Measurements from ENCODE around the gene CHMP4B.
A peak's percentile ranks its signal among the peaks of the same experiment; 100 is the strongest.

The CHMP4B gene

GRCh38 chr20:33850159-33850558, 39.0 kb downstream of the CHMP4B start:
- H3K4me3 ChIP-seq (ENCODE audit: low read length), result no peak overlapping the region
- H3K9ac ChIP-seq (ENCODE audit: low read length), result no peak overlapping the region
- H3K36me3 ChIP-seq (ENCODE audit: control insufficient read depth, insufficient read depth, low read length), result peaks cover 41% of the 10 kb centered on the region
- no peaks in the 10 kb centered on the region for H3K27me3 ChIP-seq (ENCODE audit: control insufficient read depth, insufficient read depth, low read length)
- H3K4me1 ChIP-seq (ENCODE audit: control insufficient read depth, insufficient read depth, low read length), result peaks cover 4% of the 10 kb centered on the region
- no peak overlapping the region for H3K27ac ChIP-seq (ENCODE audit: low read depth, low read length)

DNA sequence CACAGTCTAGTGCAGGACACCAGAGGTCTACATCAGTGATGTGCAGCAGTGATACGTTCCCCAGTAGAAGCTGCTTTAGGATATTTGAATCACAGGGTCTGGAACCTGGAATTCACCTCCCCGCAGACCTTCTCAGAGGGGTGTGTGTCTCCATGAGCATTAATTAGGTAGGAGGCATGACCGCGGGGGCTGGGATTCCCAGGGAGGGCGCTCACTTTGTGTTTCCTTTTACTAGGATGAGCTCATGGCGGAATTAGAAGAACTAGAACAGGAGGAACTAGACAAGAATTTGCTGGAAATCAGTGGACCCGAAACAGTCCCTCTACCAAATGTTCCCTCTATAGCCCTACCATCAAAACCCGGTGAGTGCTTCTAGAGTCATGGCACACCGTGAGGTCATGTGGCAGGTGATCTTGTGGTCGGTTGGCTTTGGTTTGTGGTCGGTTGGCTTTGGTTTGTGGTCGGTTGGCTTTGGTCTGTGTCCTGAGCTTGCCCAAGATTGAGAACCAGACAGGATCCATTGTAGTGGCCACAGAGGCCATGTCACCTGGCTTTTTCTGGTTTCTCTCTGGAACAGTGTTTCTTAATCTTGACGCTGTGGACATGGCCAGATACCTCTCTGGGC, 40.8 kb downstream of the CHMP4B start:
- Histone ChIP-seq H3K4me1 (ENCODE audit: control insufficient read depth, insufficient read depth, low read length) (no peaks in the 10 kb centered on the region), H3K36me3 (ENCODE audit: control insufficient read depth, insufficient read depth, low read length) (peaks cover 41% of the 10 kb centered on the region), H3K27me3 (ENCODE audit: control insufficient read depth, insufficient read depth, low read length) (no peaks in the 10 kb centered on the region), H3K4me3 (ENCODE audit: low read length) (no peak overlapping the region), H3K27ac (ENCODE audit: low read depth, low read length) (no peak overlapping the region), H3K9ac (ENCODE audit: low read length) (no peak overlapping the region)

GRCh38 chr20:33852626-33853506, 41.7 kb downstream of the CHMP4B start:
- no peaks in the 10 kb centered on the region for H3K27me3 ChIP-seq (ENCODE audit: control insufficient read depth, insufficient read depth, low read length)
- H3K36me3 ChIP-seq (ENCODE audit: control insufficient read depth, insufficient read depth, low read length), result peaks cover 41% of the 10 kb centered on the region
- H3K4me1 ChIP-seq (ENCODE audit: control insufficient read depth, insufficient read depth, low read length), result no peaks in the 10 kb centered on the region
- H3K27ac ChIP-seq (ENCODE audit: low read depth, low read length), result no peak overlapping the region
- no peak overlapping the region for H3K9ac ChIP-seq (ENCODE audit: low read length)
- no peak overlapping the region for H3K4me3 ChIP-seq (ENCODE audit: low read length)

DNA sequence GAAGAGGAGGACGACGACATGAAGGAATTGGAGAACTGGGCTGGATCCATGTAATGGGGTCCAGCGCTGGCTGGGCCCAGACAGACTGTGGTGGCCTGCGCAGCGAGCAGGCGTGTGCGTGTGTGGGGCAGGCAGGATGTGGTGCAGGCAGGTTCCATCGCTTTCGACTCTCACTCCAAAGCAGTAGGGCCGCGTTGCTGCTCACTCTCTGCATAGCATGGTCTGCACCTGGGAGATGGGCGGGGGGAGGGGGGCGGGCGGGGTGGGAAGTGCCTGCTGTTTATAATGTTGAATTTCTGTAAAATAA, 42.3 kb downstream of the CHMP4B start:
- no peak overlapping the region for H3K4me3 ChIP-seq (ENCODE audit: low read length)
- H3K36me3 ChIP-seq (ENCODE audit: control insufficient read depth, insufficient read depth, low read length), result peaks cover 39% of the 10 kb centered on the region
- no peaks in the 10 kb centered on the region for H3K4me1 ChIP-seq (ENCODE audit: control insufficient read depth, insufficient read depth, low read length)
- no peak overlapping the region for H3K9ac ChIP-seq (ENCODE audit: low read length)
- no peaks in the 10 kb centered on the region for H3K27me3 ChIP-seq (ENCODE audit: control insufficient read depth, insufficient read depth, low read length)
- no peak overlapping the region for H3K27ac ChIP-seq (ENCODE audit: low read depth, low read length)

DNA sequence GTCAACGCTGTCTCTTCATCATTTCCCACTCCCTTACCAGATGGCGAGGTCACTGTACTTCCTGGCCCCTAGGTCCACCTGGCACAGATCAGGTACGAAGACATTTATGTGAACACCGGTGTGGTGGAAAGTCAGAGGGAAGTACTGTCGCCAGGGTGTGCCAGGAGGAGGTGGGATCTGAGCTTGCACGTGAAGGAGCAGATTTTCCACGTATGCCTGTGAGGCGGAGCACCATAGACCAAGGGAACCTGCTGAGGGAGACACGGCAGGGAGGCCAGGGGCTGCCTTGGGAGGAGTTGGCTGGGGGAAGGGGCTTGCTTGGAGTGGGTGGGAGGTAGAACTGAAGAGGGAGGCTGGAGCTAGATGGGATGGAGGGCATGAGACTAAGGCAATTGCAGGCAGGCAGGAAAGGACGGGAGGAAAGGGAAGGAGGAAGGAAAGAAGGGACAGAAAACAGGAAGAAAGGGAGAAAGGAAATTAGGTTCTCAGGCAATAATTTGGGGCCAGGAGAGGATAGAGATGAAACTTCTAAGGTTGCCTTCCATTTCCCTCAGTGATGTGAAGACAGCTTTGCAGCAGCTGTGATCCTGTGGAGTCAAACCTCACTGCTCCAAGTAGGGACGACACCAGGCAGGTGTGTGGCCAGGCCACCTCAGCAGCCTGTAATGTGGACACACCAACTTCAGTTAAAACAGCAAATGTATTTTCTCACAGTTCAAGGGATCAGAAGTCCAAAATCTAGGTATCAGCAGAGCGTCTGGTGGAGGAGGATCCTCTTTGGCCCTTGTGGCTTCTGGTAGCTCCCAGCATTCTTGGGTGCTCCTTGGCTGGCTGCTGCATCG, 46.8 kb downstream of the CHMP4B start:
- H3K27ac ChIP-seq (ENCODE audit: low read depth, low read length), result no peak overlapping the region
- H3K9ac ChIP-seq (ENCODE audit: low read length), result no peak overlapping the region
- H3K4me1 ChIP-seq (ENCODE audit: control insufficient read depth, insufficient read depth, low read length), result no peaks in the 10 kb centered on the region
- H3K4me3 ChIP-seq (ENCODE audit: low read length), result no peak overlapping the region
- H3K27me3 ChIP-seq (ENCODE audit: control insufficient read depth, insufficient read depth, low read length), result no peaks in the 10 kb centered on the region
- peaks cover 15% of the 10 kb centered on the region for H3K36me3 ChIP-seq (ENCODE audit: control insufficient read depth, insufficient read depth, low read length)

DNA sequence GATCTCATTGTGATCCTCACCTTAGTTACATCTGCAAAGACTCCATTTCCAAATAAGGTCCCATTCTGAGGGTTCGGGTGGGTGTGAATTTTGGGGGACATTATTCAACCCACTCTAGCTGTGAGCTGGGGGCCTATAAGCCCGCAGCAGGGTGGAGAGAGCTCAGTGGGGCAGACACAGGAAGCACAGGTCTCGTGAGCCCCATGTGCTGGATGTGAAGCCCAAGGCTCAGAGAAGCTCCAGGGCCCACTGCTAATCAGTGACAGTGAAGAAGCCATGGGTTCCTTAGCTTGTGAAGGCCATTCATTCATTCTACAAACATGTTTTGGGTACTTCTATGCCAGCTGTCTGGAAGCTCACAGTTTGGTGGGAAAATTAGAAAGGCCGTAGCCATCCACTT, 47.5 kb downstream of the CHMP4B start:
- no peak overlapping the region for H3K9ac ChIP-seq (ENCODE audit: low read length)
- H3K36me3 ChIP-seq (ENCODE audit: control insufficient read depth, insufficient read depth, low read length), result peaks cover 10% of the 10 kb centered on the region
- no peaks in the 10 kb centered on the region for H3K4me1 ChIP-seq (ENCODE audit: control insufficient read depth, insufficient read depth, low read length)
- no peak overlapping the region for H3K27ac ChIP-seq (ENCODE audit: low read depth, low read length)
- H3K27me3 ChIP-seq (ENCODE audit: control insufficient read depth, insufficient read depth, low read length), result no peaks in the 10 kb centered on the region
- H3K4me3 ChIP-seq (ENCODE audit: low read length), result no peak overlapping the region

GRCh38 chr20:33859157-33859695, 48.1 kb downstream of the CHMP4B start:
- Histone ChIP-seq H3K9ac (ENCODE audit: low read length) (no peak overlapping the region), H3K4me1 (ENCODE audit: control insufficient read depth, insufficient read depth, low read length) (no peaks in the 10 kb centered on the region), H3K36me3 (ENCODE audit: control insufficient read depth, insufficient read depth, low read length) (peaks cover 9% of the 10 kb centered on the region), H3K4me3 (ENCODE audit: low read length) (no peak overlapping the region), H3K27me3 (ENCODE audit: control insufficient read depth, insufficient read depth, low read length) (no peaks in the 10 kb centered on the region), H3K27ac (ENCODE audit: low read depth, low read length) (no peak overlapping the region)

- no peaks in the 10 kb centered on the region for H3K4me1 ChIP-seq (ENCODE audit: control insufficient read depth, insufficient read depth, low read length)
- H3K27ac ChIP-seq (ENCODE audit: low read depth, low read length), result no peak overlapping the region
- no peak overlapping the region for H3K4me3 ChIP-seq (ENCODE audit: low read length)
- no peak overlapping the region for H3K9ac ChIP-seq (ENCODE audit: low read length)
- H3K27me3 ChIP-seq (ENCODE audit: control insufficient read depth, insufficient read depth, low read length), result no peaks in the 10 kb centered on the region
- peaks cover 4% of the 10 kb centered on the region for H3K36me3 ChIP-seq (ENCODE audit: control insufficient read depth, insufficient read depth, low read length)
Measured at GRCh38 chr20:33859751-33860150, 48.6 kb downstream of the CHMP4B start.

GRCh38 chr20:33861458-33861857, 50.3 kb downstream of the CHMP4B start:
- Histone ChIP-seq H3K36me3 (ENCODE audit: control insufficient read depth, insufficient read depth, low read length) (no peaks in the 10 kb centered on the region), H3K27me3 (ENCODE audit: control insufficient read depth, insufficient read depth, low read length) (no peaks in the 10 kb centered on the region), H3K9ac (ENCODE audit: low read length) (no peak overlapping the region), H3K4me1 (ENCODE audit: control insufficient read depth, insufficient read depth, low read length) (no peaks in the 10 kb centered on the region), H3K4me3 (ENCODE audit: low read length) (no peak overlapping the region), H3K27ac (ENCODE audit: low read depth, low read length) (no peak overlapping the region)

- Histone ChIP-seq H3K9ac (ENCODE audit: low read length) (no peak overlapping the region), H3K4me3 (ENCODE audit: low read length) (peak overlapping the region; percentile 3), H3K4me1 (ENCODE audit: control insufficient read depth, insufficient read depth, low read length) (no peaks in the 10 kb centered on the region), H3K27me3 (ENCODE audit: control insufficient read depth, insufficient read depth, low read length) (no peaks in the 10 kb centered on the region), H3K36me3 (ENCODE audit: control insufficient read depth, insufficient read depth, low read length) (no peaks in the 10 kb centered on the region), H3K27ac (ENCODE audit: low read depth, low read length) (no peak overlapping the region)
Measured at GRCh38 chr20:33862709-33863403, 51.7 kb downstream of the CHMP4B start.

GRCh38 chr20:33863440-33864323, 52.5 kb downstream of the CHMP4B start:
- no peak overlapping the region for H3K4me3 ChIP-seq (ENCODE audit: low read length)
- H3K27ac ChIP-seq (ENCODE audit: low read depth, low read length), result no peak overlapping the region
- no peaks in the 10 kb centered on the region for H3K4me1 ChIP-seq (ENCODE audit: control insufficient read depth, insufficient read depth, low read length)
- H3K36me3 ChIP-seq (ENCODE audit: control insufficient read depth, insufficient read depth, low read length), result no peaks in the 10 kb centered on the region
- H3K9ac ChIP-seq (ENCODE audit: low read length), result no peak overlapping the region
- H3K27me3 ChIP-seq (ENCODE audit: control insufficient read depth, insufficient read depth, low read length), result no peaks in the 10 kb centered on the region
